Measurements from ENCODE around the gene SREK1. TPM values are rescaled to one million over a fixed set of nuclear protein-coding genes. Genes with fewer than 3 reads are reported as not detected.

The SREK1 gene
- total and polyA plus RNA-seq, 2 of the 8 experiments (the other 6 are each of a cell fraction or from before 2014, with no cell fraction given) = 10.6 to 40.4 TPM

DNA sequence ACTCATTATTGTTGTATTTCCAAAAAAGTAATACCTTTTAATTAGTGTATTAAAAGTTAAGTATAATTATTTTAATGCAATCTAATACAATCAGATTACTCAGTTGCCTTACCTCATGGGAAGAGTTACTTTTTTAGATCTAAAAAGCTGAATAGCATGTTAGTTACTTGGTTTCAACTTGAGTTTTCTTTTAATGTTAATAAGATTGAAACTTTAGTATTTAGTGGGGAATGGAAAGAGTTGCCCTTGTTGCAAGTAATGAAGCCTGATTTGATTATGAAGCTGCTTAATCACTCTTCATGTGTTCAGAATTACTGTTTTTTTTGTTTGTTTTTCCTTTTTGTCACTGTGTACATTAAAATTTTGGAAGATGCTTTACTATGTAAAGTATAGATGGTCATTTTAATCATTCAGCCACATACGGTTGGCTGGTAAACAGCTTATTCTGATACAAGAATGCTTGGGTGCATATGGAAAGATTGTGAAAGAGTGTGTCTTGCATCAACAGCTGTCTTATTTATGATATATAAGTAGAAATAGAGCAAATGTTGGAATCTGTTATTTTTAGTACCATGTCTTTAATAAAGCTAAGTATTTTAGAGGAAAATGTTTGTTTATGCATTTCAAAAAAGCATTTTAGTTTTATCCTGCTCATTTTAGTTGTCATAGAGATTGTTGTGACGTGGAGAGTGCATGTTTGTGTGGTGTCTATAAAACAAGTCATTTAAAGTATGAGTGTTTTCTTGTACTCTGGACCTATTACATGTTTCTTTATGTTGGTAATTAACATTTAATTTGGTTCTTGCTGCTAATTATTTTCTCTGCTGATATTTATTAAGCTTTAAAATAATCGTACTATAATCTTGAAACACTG is 36.4 kb downstream of the SREK1 start (continued):
- TF ChIP-seq, protein P1, sequence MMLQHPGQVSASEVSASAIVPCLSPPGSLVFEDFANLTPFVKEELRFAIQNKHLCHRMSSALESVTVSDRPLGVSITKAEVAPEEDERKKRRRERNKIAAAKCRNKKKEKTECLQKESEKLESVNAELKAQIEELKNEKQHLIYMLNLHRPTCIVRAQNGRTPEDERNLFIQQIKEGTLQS (IDR thresholded peaks at IDR 0.05; ENCODE audit: insufficient read depth, low read depth, low read length) = no peak
